HepG2 (cell line): ENCODE data around the gene PLCL1. TPM values are rescaled to one million over a fixed set of nuclear protein-coding genes. Genes with fewer than 3 reads are reported as not detected.

Experiments
- ATAC-seq: fragments of 200-7000 bp; cut with Tn5 transposase; 3 replicates; pipeline ENCODE4 v1.9.1; 2020; ENCODE audit warnings: mild to moderate bottlenecking, moderate library complexity
- BruUV-seq: library from RNA; stranded (reverse); fragments of 400-500 nt; replicated peaks from 2 replicates; lab custom pipeline; 2021; lab: Mats Ljungman, UMichigan
- CTCF ChIA-PET: fragments of 300-600 bp; formaldehyde crosslinking; extraction: SDS; loops from one replicate; lab custom pipeline; 2021; ENCODE audit warnings: low total read pairs, inconsistent platforms, low intra/inter-chr PET ratio; lab: Yijun Ruan, JAX
- POLR2A ChIA-PET: fragments of 350-600 bp; sonication (Branson Sonifier 250); formaldehyde crosslinking; loops from one replicate; lab custom pipeline; 2020; ENCODE audit warnings: antibody characterized with exemption, inconsistent platforms; lab: Yijun Ruan, JAX
- DNase-seq: peaks from one replicate; pipeline ENCODE4 v3.0.0-alpha.2; 2015; ENCODE audit warnings: low spot score
- FAIRE-seq: peaks from 3 replicates; lab custom pipeline; 2011; peaks lifted over from hg19 to GRCh38; lab: Jason Lieb, UNC
- H2AFZ ChIP-seq: one replicate; pipeline ENCODE4 v1.6.1; 2011; ENCODE audit warnings: low read length, inconsistent platforms
- H3K27ac ChIP-seq: fragments of 300-600 bp; 3 replicates; pipeline ENCODE4 v1.8.0; 2011; ENCODE audit warnings: mixed run types, mild to moderate bottlenecking, mixed read lengths, low read length, inconsistent platforms; ENCODE audit not compliant: insufficient read depth; ENCODE audit errors: extremely low read length
- H3K27me3 ChIP-seq, 2 experiments: fragments of 200-600 bp in 1 of 2; 2 replicates in 1 of 2; 3 replicates in 1 of 2; pipeline versions ENCODE4 v1.6.0 to v1.8.0; 2011; ENCODE audit warnings: low read length in 2 of 2, mild to moderate bottlenecking in 2 of 2, moderate library complexity in 2 of 2, inconsistent platforms in 1 of 2; ENCODE audit not compliant: insufficient read depth in 2 of 2, control insufficient read depth in 1 of 2
- H3K36me3 ChIP-seq, 2 experiments: fragments of 200-600 bp in 1 of 2; replicated peaks in 1 of 2; 2 replicates in 1 of 2; 3 replicates in 1 of 2; pipeline versions ENCODE4 v1.5.1 to v1.8.0; 2011; ENCODE audit warnings: low read length in 2 of 2, inconsistent platforms in 1 of 2; ENCODE audit not compliant: insufficient read depth in 2 of 2, control insufficient read depth in 1 of 2
- H3K4me1 ChIP-seq: 2 replicates; pipeline ENCODE4 v1.5.1; 2012; ENCODE audit warnings: low read length, inconsistent platforms; ENCODE audit not compliant: insufficient read depth
- H3K4me2 ChIP-seq: 2 replicates; pipeline ENCODE4 v1.6.0; 2011; ENCODE audit warnings: low read depth, low read length, inconsistent platforms
- H3K4me3 ChIP-seq, 3 experiments: fragments of 200-600 bp in 1 of 3; sonication (generic), shearing (Covaris generic) in 1 of 3; replicated peaks in 1 of 3; 2 replicates each; pipeline ENCODE4 v1.5.1; 2011 to 2016; ENCODE audit warnings: low read length in 3 of 3, inconsistent platforms in 2 of 3, low read depth in 2 of 3, mild to moderate bottlenecking in 2 of 3, control low read depth in 1 of 3, mixed read lengths in 1 of 3; ENCODE audit not compliant: insufficient read depth in 1 of 3
- H3K79me2 ChIP-seq: one replicate; pipeline ENCODE4 v1.6.1; 2011; ENCODE audit warnings: low read length, inconsistent platforms; ENCODE audit not compliant: insufficient read depth
- H3K9ac ChIP-seq: 2 replicates; pipeline ENCODE4 v1.6.0; 2011; ENCODE audit warnings: mild to moderate bottlenecking, low read depth, low read length, inconsistent platforms; ENCODE audit not compliant: insufficient read depth
- H3K9me3 ChIP-seq: 2 replicates; pipeline ENCODE4 v1.5.1; 2012; ENCODE audit warnings: mild to moderate bottlenecking, low read length
- H4K20me1 ChIP-seq: 2 replicates; pipeline ENCODE4 v1.6.0; 2011; ENCODE audit warnings: inconsistent platforms, mild to moderate bottlenecking, low read length, moderate library complexity; ENCODE audit not compliant: insufficient read depth
- BCL3 ChIP-seq: sonication (generic); formaldehyde crosslinking; IDR thresholded peaks from 2 replicates; pipeline ENCODE4 v1.5.1; 2020; ENCODE audit warnings: mild to moderate bottlenecking, missing genetic modification reagents, moderate library complexity
- CC2D1A ChIP-seq: sonication (generic); formaldehyde crosslinking; IDR thresholded peaks from 2 replicates; pipeline ENCODE4 v1.8.1; 2023; ENCODE audit warnings: mild to moderate bottlenecking, missing genetic modification reagents
- FOXA3 ChIP-seq: IDR thresholded peaks from 2 replicates; pipeline ENCODE4 v1.6.1; 2016; ENCODE audit warnings: missing genetic modification reagents, missing compliant biosample characterization
- HDAC1 ChIP-seq: sonication (generic); formaldehyde crosslinking; IDR thresholded peaks from 2 replicates; pipeline ENCODE4 v1.5.1; 2020; ENCODE audit warnings: mild to moderate bottlenecking, missing genetic modification reagents
- HNRNPH1 ChIP-seq: fragments of 200-400 bp; formaldehyde crosslinking; optimal IDR thresholded peaks from 2 replicates; pipeline ENCODE3; 2017; ENCODE audit warnings: mild to moderate bottlenecking, low read depth, low read length
- MAFF ChIP-seq: IDR thresholded peaks from 2 replicates; pipeline ENCODE4 v1.6.1; 2011; ENCODE audit warnings: low read depth, low read length, improper control_type of control experiment
- REXO4 ChIP-seq: sonication (generic); formaldehyde crosslinking; IDR thresholded peaks from 2 replicates; pipeline ENCODE4 v1.8.0; 2022; ENCODE audit warnings: missing genetic modification reagents, mild to moderate bottlenecking, borderline replicate concordance
- RXRB ChIP-seq: IDR thresholded peaks from 2 replicates; pipeline ENCODE4 v1.6.1; 2016; ENCODE audit warnings: borderline replicate concordance, missing genetic modification reagents, missing compliant biosample characterization
- SIX4 ChIP-seq: sonication (generic); formaldehyde crosslinking; IDR thresholded peaks from 2 replicates; pipeline ENCODE4 v1.4.0; 2020; ENCODE audit warnings: missing genetic modification reagents
- ZNF232 ChIP-seq: sonication (generic); formaldehyde crosslinking; IDR thresholded peaks from 2 replicates; pipeline ENCODE4 v1.4.0; 2020; ENCODE audit warnings: missing genetic modification reagents, borderline replicate concordance
- ZNF296 ChIP-seq: sonication (generic); formaldehyde crosslinking; conservative IDR thresholded peaks from 2 replicates; pipeline ENCODE4 v1.5.0; 2020; ENCODE audit warnings: mild to moderate bottlenecking, missing genetic modification reagents
- ZNF30 ChIP-seq: sonication (generic); formaldehyde crosslinking; IDR thresholded peaks from 2 replicates; pipeline ENCODE4 v1.5.0; 2020; ENCODE audit warnings: mild to moderate bottlenecking, missing genetic modification reagents
- ZSCAN31 ChIP-seq: sonication (generic); formaldehyde crosslinking; IDR thresholded peaks from 2 replicates; pipeline ENCODE4 v1.5.0; 2020; ENCODE audit warnings: low read depth, mild to moderate bottlenecking, missing genetic modification reagents
- WGBS: methylation state at CpG from one replicate; pipeline ENCODE4 v1.1.6; 2017; ENCODE audit warnings: low lambda C conversion rate; 5-methylcytosine and 5-hydroxymethylcytosine counted together
- in situ Hi-C: cut with HindIII; loops from 2 replicates; pipeline ENCODE4 v1.10.0; 2017; ENCODE audit warnings: low pct_unique_long_range_greater_than_20kb; ENCODE audit not compliant: extremely low pct_ligation_motif_present
- intact Hi-C: fragments of 100-400 bp; cut with micrococcal nuclease; formaldehyde crosslinking; loops from one replicate; pipeline ENCODE4 v1.10.0; 2022; ENCODE audit not compliant: unreplicated experiment
- polyA plus RNA-seq, 8 experiments: library from polyadenylated mRNA; depleted of rRNA in 3 of 8; stranded (reverse) in 7 of 8; unstranded in 1 of 8; fragments of >200 nt; fragmentation: Illumina TruSeq in 4 of 8; extraction: Trizol in 4 of 8; gene quantifications; 2 replicates each; pipeline versions ENCODE4 v1.2.1 to v1.2.3, GENCODE V29; 2011 to 2016; ENCODE audit warnings: low read depth in 4 of 8, missing spikeins in 1 of 8, mixed read lengths in 1 of 8; ENCODE audit not compliant: insufficient read depth in 1 of 8
- total RNA-seq, 5 experiments: library from RNA; depleted of rRNA; stranded (reverse); fragments of >200 nt; fragmentation: Illumina TruSeq; extraction: Trizol; gene quantifications; 2 replicates each; pipeline ENCODE4 v1.2.3, GENCODE V29; 2016; ENCODE audit warnings: low read depth in 1 of 5
- TF ChIP-seq, protein P1 (sequence below), 2 experiments: sonication (generic) in 1 of 2; formaldehyde crosslinking in 1 of 2; IDR thresholded peaks; 2 replicates each; pipeline versions ENCODE4 v1.6.1 to v1.9.0; 2014 to 2022; ENCODE audit warnings: antibody characterized with exemption in 1 of 2, borderline replicate concordance in 1 of 2, inconsistent platforms in 1 of 2, low read depth in 1 of 2, missing genetic modification reagents in 1 of 2
- TF ChIP-seq, protein P2 (sequence below): sonication (generic); formaldehyde crosslinking; IDR thresholded peaks from 2 replicates; pipeline ENCODE4 v1.4.0; 2020; ENCODE audit warnings: missing genetic modification reagents

Gene PLCL1
- total and polyA plus RNA-seq, 2 of the 13 experiments (the other 11 are each of a cell fraction or from before 2014, with no cell fraction given): not detected

GRCh38 chr2:198012025-198012424 lies 207.6 kb downstream of the PLCL1 start (continued):
- TF ChIP-seq RXRB (CRISPR knock-in tag) (no peak), BCL3 (CRISPR knock-in tag) (no peak), SIX4 (no peak), FOXA3 (CRISPR knock-in tag) (no peak)
- TF ChIP-seq, protein P1, sequence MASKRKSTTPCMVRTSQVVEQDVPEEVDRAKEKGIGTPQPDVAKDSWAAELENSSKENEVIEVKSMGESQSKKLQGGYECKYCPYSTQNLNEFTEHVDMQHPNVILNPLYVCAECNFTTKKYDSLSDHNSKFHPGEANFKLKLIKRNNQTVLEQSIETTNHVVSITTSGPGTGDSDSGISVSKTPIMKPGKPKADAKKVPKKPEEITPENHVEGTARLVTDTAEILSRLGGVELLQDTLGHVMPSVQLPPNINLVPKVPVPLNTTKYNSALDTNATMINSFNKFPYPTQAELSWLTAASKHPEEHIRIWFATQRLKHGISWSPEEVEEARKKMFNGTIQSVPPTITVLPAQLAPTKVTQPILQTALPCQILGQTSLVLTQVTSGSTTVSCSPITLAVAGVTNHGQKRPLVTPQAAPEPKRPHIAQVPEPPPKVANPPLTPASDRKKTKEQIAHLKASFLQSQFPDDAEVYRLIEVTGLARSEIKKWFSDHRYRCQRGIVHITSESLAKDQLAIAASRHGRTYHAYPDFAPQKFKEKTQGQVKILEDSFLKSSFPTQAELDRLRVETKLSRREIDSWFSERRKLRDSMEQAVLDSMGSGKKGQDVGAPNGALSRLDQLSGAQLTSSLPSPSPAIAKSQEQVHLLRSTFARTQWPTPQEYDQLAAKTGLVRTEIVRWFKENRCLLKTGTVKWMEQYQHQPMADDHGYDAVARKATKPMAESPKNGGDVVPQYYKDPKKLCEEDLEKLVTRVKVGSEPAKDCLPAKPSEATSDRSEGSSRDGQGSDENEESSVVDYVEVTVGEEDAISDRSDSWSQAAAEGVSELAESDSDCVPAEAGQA (IDR thresholded peaks at IDR 0.05; ENCODE audit: low read depth): no peak
- TF ChIP-seq, protein P1 (CRISPR knock-in tag; IDR thresholded peaks at IDR 0.05; ENCODE audit: borderline replicate concordance): no peak
- TF ChIP-seq, all 625 proteins: peak for 0

GRCh38 chr2:198016243-198016642 lies 211.8 kb downstream of the PLCL1 start:
- ATAC-seq (no peak), DNase-seq (no peak), FAIRE-seq (no peak)
- Histone ChIP-seq H3K9ac (no peak overlapping the region), H4K20me1 (no peaks in the 10 kb centered on the region), H3K27me3 (no peaks in the 10 kb centered on the region), H3K9me3 (no peaks in the 10 kb centered on the region), H3K4me1 (no peaks in the 10 kb centered on the region), H3K4me3 (no peak overlapping the region), H2AFZ (no peak overlapping the region), H3K36me3 (no peaks in the 10 kb centered on the region), H3K27ac (no peak overlapping the region), H3K79me2 (no peaks in the 10 kb centered on the region), H3K4me2 (no peak overlapping the region)
- TF ChIP-seq, protein P2, sequence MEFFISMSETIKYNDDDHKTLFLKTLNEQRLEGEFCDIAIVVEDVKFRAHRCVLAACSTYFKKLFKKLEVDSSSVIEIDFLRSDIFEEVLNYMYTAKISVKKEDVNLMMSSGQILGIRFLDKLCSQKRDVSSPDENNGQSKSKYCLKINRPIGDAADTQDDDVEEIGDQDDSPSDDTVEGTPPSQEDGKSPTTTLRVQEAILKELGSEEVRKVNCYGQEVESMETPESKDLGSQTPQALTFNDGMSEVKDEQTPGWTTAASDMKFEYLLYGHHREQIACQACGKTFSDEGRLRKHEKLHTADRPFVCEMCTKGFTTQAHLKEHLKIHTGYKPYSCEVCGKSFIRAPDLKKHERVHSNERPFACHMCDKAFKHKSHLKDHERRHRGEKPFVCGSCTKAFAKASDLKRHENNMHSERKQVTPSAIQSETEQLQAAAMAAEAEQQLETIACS (CRISPR knock-in tag): no peak
- TF ChIP-seq ZSCAN31 (CRISPR knock-in tag) (no peak), ZNF30 (CRISPR knock-in tag) (no peak), HNRNPH1 (no peak), ZNF232 (CRISPR knock-in tag) (no peak), CC2D1A (CRISPR knock-in tag) (no peak), MAFF (no peak), REXO4 (no peak), HDAC1 (CRISPR knock-in tag) (no peak), ZNF296 (no peak)
- CTCF ChIA-PET: no interaction called here
- WGBS: 8% methylated on average over 4 of the region's 4 CpGs
- intact Hi-C loops (no loop called here), in situ Hi-C loops (no loop called here)
- POLR2A ChIA-PET: no interaction called here
- no TSS peak for BruUV-seq
